IgD-negative memory B cell (primary cell): ENCODE measurements around the gene IKZF3. TPM values are rescaled to one million over a fixed set of nuclear protein-coding genes. Genes with fewer than 3 reads are reported as not detected.
A peak's percentile ranks its signal among the peaks of the same experiment; 100 is the strongest.
"Not testable (repeated sequence)": the region's sequence is repeated elsewhere in the genome, so short reads cannot be mapped to it uniquely, and the experiment has no call there.

Experiments
- H3K27ac Mint-ChIP-seq, 3 donors: one replicate each; pipeline ENCODE4 v1.8.0; 2020 to 2022; ENCODE audit warnings: mild to moderate bottlenecking in 3 of 3, mixed read lengths in 3 of 3, moderate library complexity in 1 of 3
- H3K27me3 Mint-ChIP-seq: one replicate; pipeline ENCODE4 v1.8.0; 2021; ENCODE audit warnings: mixed read lengths
- H3K36me3 Mint-ChIP-seq: one replicate; pipeline ENCODE4 v1.8.0; 2020; ENCODE audit warnings: mild to moderate bottlenecking, mixed read lengths
- H3K4me1 Mint-ChIP-seq, 3 donors: one replicate each; pipeline ENCODE4 v1.8.0; 2020 to 2022; ENCODE audit warnings: mixed read lengths in 3 of 3, mild to moderate bottlenecking in 1 of 3
- H3K4me3 Mint-ChIP-seq, 4 donors: one replicate each; pipeline ENCODE4 v1.8.0; 2020 to 2022; ENCODE audit warnings: mild to moderate bottlenecking in 4 of 4, mixed read lengths in 4 of 4, moderate library complexity in 3 of 4
- H3K9me3 Mint-ChIP-seq, 3 donors: one replicate each; pipeline ENCODE4 v1.8.0; 2020 to 2021; ENCODE audit warnings: mixed read lengths in 3 of 3, mild to moderate bottlenecking in 1 of 3
- polyA plus RNA-seq: library from polyadenylated mRNA; unstranded; fragments of 300-500 nt; fragmentation: Illumina TruSeq; gene quantifications from one replicate; pipeline ENCODE4 v1.2.3, GENCODE V29; 2021

The IKZF3 gene
- polyA plus RNA-seq, 1 donor from 2014 or later, result 103 TPM

DNA sequence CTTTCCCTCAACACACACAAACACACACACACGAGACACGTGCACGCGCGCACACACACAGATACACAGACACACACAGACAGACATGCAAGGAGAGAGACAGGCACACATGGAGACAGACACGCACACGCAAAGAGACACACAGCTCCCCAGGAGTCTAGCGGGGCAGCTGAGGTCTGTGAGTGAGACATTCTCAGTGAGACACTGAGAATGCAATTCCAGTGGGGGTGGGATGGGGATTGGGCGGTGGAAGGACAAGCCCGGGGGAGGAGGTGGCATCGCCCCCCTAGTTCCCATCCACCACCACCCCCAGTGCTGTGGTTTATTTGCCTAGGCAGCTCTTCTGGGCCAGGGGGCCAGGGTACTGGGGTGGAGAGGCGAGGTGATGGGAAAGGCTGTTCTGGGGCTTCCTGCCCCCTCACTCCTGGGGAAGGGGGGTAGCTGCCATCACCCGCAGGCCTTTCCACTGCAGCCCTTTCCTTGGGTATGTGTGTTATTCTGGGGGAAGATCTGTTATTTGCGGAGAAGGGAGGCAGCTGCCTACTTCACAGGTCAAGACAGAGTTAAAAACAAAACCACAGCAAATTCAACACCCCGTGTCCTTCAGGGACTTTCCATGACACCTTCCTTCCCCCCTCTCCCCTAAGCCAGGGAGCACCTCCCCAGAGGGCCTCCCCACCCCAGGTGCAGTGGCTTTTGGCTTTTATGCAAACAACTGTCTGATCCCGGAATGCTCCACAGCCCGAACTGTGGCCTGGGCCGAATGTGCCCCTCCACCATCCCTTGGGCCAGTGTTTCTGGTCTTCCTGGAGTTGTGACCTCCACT is 108.3 kb downstream of the IKZF3 start:
- Mint-ChIP-seq H3K9me3 (no peaks in the 10 kb centered on the region), H3K27me3 (peaks cover 2% of the 10 kb centered on the region), H3K4me3 (peak overlapping the region; percentile 86 to 94 (median 90)), H3K27ac (peak overlapping the region; percentile 98 to 100 (median 100)), H3K36me3 (peaks cover 8% of the 10 kb centered on the region), H3K4me1 (peaks cover 48 to 57% (median 52%) of the 10 kb centered on the region in 3 donors)

DNA sequence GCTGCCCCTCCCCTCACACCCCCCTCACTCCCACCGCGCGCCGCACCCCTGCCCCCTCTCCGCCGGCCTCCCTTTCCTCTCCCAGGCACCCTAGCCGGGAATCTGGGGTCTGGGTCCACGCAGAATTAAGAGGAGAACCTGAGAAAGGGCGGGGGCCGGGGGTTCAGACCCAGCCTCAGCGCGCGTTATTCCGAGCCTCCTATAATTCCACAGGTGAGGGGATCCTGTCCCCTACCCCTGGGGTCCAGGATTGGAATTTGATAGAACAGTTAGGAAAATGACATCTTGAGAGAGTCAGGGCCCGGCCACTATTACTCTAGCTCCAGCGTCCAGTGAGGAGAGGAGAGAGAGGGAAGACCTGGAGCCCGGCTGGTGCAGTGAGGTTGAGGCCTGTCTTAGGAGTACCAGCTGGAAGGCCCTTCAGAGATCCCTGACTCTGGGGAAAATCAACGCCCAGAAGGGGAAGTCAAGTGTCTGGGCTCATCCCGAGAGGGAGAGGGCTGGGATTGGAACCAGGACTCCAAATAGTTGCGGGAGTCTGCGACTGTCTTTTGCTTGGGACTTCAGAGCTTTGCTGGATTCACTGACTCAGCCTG is 109.1 kb downstream of the IKZF3 start:
- Mint-ChIP-seq H3K27me3 (peaks cover 2% of the 10 kb centered on the region), H3K4me3 (peak overlapping the region; percentile 86 to 94 (median 90)), H3K27ac (peak overlapping the region; percentile 98 to 100 (median 100)), H3K9me3 (no peaks in the 10 kb centered on the region), H3K36me3 (peaks cover 8% of the 10 kb centered on the region), H3K4me1 (peaks cover 48 to 57% (median 51%) of the 10 kb centered on the region in 3 donors)

DNA sequence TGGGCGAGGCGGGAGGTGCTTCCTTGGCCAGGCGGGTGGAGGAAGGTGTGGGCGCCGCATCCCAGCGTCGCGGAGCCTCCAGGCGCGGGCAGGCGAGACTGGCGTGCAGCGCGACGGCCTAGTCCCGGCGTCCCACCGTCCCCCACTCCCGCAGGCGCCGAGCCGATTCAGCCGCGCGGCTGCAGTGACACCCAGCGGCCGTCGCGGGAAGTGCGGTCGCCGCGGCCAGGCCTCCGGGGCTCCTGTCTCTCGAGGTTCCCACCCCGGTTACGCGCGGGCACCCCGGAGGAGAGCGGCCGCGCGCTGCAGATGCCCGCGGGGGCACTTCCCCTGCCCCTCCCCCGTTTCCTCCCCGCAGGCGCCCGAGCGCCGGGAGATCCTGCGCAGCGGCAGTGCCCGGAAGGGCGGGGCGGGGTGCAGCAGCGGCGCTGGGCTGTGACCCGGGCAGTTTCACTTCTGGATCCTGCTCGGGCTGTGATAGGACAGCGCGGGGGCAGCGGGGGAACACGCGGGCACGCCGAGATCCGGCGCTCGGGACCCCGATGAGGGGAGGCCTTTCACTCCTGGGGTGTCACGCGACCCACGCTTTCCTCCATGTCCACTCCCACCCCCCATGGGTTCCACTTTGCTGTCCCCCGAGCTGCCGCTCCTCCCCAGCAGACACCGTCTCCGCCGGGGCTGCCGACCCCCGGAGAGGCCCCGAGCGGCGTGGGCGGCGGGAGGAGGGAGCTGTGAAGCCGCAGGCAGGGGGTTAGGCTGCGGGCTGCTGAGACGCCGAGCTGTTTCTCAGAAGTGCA is 109.8 kb downstream of the IKZF3 start:
- Mint-ChIP-seq H3K36me3 (peaks cover 8% of the 10 kb centered on the region), H3K27ac (peak overlapping the region; percentile 98 to 100 (median 100)), H3K9me3 (no peaks in the 10 kb centered on the region), H3K4me1 (peaks cover 43 to 52% (median 45%) of the 10 kb centered on the region in 3 donors), H3K27me3 (peaks cover 2% of the 10 kb centered on the region), H3K4me3 (peak overlapping the region; percentile 86 to 94 (median 90))

DNA sequence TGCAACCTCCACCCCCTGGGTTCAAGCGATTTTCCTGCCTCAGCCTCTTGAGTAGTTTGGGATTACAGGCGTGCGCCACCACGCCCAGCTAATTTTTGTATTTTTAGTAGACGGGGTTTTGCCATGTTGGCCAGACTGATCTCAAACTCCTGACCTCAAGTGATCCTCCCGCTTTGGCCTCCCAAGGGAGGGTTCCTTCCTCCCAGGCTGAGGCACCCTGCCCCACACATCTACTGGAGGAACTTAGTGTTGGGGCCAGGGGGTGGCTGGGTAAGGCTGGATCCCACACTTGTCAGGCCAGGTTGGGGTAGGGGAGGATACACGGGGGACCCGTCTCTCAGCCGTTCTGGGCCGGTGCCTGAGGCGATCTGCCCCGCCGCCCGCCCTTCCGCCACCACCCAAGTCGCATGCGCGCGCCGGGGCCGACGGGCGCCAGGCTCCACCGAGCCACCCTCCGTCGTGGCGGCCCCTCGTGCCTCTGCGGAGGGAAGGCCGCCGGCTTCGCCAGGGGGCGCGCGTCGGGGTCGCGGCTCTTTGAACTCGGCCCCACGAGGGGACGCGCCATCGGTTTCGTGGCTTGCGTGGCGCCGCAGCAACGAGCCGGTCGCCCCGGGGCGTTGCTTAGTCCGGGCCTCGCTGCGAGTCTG is 110.5 kb downstream of the IKZF3 start:
- Mint-ChIP-seq H3K4me3 (peak overlapping the region; percentile 76 to 94 (median 89)), H3K27me3 (peaks cover 2% of the 10 kb centered on the region), H3K9me3 (no peaks in the 10 kb centered on the region), H3K4me1 (peaks cover 38 to 45% (median 41%) of the 10 kb centered on the region in 3 donors), H3K27ac (peak overlapping the region; percentile 96 to 100 (median 98)), H3K36me3 (peaks cover 2% of the 10 kb centered on the region)

DNA sequence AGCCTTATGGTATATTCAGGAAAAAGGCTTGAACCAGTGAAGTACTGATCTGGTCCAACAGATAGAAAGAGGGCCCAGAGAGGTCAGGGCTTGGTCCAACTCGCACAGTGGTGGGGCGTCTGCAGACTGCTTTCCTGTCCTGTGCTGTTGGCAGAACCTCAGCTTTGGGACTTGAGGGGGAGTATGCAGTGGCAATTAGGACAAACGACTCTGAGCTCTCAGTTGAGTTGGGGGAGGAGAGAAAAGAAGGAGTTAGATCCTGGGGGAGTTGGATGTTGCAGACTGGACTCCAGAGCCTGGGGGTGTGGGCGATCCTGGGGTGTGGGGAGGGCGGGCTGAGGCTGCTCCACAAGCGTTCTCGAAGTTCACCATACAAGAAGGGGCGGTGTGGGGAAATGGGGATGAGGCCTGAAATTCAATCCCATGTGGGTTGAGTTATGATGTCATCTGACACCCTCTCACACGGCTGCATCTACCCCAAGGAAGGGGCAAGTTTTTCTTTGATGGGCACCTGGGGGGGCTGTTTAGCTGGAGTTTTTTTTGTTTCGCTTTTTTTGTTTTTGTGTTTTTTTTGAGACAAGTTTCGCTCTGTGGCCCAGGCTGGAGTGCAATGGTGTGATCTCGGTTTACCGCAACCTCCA is 111.8 kb downstream of the IKZF3 start:
- Mint-ChIP-seq H3K27me3 (no peaks in the 10 kb centered on the region), H3K4me3 (peak overlapping the region in 2 of 4 donors; percentile 9 to 83), H3K9me3 (no peaks in the 10 kb centered on the region), H3K27ac (peak overlapping the region in 2 of 3 donors; percentile 31 to 98), H3K4me1 (peaks cover 26 to 32% (median 29%) of the 10 kb centered on the region in 3 donors), H3K36me3 (peaks cover 2% of the 10 kb centered on the region)

DNA sequence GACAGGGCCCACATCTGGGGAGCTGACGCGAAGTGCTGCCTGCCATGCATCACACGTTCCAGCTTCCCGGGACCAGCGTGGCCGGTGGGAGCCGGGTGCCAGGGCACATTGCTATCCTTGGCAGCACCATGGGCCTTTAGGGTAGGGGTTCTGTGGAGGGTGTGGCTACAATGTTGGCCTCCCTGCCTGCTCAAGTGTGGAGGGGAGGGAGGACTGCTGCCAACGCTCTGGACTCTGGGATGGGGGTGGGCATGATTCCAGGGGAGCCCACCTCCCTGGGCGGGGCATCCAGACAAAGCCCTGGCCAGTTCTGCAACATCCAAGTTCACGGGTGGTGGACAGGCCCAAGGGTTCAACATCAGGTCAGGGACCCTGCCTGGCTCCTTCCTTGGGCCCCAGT is 112.5 kb downstream of the IKZF3 start:
- Mint-ChIP-seq H3K27ac (peak overlapping the region in 1 of 3 donors; percentile 98), H3K4me3 (peak overlapping the region in 1 of 4 donors; percentile 83), H3K4me1 (peaks cover 20 to 25% (median 21%) of the 10 kb centered on the region in 3 donors), H3K27me3 (no peaks in the 10 kb centered on the region), H3K36me3 (peaks cover 2% of the 10 kb centered on the region), H3K9me3 (no peaks in the 10 kb centered on the region)

DNA sequence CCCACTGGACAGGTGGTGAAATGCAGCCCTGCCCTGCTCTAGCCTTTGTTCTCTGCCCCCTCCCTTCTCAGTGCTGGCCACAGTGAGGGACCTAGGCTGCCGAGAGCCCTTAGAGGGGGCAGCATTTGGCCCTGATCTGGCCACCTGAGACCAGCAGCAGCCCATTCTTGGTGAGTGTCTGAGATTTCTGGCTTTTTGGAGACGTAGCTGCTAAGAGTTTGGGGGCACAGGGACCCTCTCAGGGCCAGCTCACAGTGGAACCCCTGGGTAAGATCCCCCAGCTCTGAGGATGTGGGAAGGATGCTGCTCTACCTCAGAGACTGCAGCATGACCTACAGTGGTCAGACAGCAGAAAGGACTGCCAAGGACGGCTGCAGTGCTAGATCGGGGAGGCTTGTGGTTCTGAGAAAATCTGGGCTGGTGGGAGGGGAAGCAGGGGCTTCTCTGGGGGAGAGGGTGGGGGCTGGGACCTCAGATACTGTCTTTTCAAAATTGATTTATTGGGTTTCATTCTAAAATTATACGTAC is 113.0 kb downstream of the IKZF3 start:
- no peaks in the 10 kb centered on the region for H3K9me3 Mint-ChIP-seq
- H3K36me3 Mint-ChIP-seq, result peaks cover under 1% of the 10 kb centered on the region
- H3K4me3 Mint-ChIP-seq, result peak overlapping the region in 1 of 4 donors; percentile 83
- peak overlapping the region in 1 of 3 donors; percentile 98 for H3K27ac Mint-ChIP-seq
- no peaks in the 10 kb centered on the region for H3K27me3 Mint-ChIP-seq
- H3K4me1 Mint-ChIP-seq, result peaks cover 14 to 20% (median 17%) of the 10 kb centered on the region in 3 donors

DNA sequence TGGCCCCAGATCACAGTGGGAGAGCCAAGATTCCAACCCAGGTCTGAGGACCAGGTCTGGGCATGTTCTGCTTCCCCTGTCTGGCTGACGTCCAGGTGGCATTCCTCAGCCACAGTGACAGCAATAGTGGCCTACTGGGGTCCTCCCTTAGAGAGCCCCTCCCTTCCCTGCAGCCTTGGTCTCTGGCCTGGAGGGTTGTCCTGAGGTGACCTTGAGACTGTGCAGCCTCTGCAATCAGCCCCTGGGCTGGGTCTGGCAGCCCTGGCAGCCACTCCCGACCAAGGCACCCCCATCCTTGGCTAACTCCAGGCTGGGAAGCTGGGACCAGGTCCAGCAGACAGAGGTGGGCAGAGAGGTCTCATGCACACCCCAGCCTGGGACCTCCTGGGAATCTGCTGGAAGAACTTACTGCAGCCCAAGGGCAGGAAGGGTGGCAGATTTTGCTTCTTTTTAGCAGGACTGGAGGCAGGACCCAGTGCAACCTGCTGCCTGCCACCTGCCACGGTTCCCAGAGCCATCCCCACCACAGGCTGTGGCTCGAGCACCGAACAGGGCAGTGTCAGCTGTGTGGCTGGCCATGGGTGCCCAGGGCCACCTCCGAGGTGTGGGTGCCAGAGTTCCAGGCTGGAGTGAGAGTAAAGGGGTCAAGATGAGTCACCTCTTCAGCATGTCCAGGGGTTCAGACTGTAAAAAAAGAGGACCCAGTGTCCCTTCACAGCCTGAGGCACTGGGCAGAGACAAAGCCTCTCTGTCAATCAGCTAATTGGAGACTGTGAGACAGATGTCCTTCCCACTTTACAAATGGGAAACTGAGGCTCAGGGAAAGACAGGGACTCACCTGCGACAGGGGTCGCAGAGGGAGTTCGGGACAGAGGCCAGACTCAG is 113.7 kb downstream of the IKZF3 start:
- no peaks in the 10 kb centered on the region for H3K9me3 Mint-ChIP-seq
- no peaks in the 10 kb centered on the region for H3K36me3 Mint-ChIP-seq
- H3K27me3 Mint-ChIP-seq, result no peaks in the 10 kb centered on the region
- H3K4me3 Mint-ChIP-seq, result no peak overlapping the region
- no peak overlapping the region for H3K27ac Mint-ChIP-seq
- H3K4me1 Mint-ChIP-seq, result peaks cover 9 to 14% (median 12%) of the 10 kb centered on the region in 3 donors

DNA sequence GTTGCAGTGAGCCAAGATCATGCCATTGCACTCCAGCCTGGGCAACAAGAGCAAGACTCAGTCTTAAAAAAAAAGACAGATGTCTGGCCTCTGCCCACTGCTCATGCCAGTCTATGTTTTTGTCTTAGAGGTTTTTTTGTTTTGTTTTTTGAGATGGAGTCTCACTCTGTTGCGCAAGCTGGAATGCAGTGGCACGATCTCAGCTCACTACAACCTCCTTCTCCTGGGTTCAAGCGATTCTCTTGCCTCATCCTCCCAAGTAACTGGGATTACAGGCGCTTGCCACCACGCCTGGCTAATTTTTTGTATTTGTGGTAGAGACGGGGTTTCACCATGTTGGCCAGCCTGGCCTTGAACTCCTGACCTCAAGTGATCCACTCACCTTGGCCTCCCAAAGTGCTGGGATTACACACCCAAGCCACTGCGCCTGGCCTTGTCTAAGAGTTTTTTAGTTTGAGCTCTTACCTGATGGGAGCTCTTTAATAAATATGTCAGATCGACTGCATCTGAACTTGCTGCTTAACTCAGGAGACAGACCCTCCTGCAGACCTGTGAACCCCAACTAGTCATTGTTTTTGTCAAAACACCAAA is 115.6 kb downstream of the IKZF3 start:
- H3K36me3 Mint-ChIP-seq, H3K9me3 Mint-ChIP-seq, H3K27me3 Mint-ChIP-seq: not testable (repeated sequence)
- peak overlapping the region in 1 of 4 donors; percentile 61 for H3K4me3 Mint-ChIP-seq
- peaks cover 9 to 12% (median 10%) of the 10 kb centered on the region in 3 donors for H3K4me1 Mint-ChIP-seq
- peak overlapping the region in 1 of 3 donors; percentile 51 for H3K27ac Mint-ChIP-seq

DNA sequence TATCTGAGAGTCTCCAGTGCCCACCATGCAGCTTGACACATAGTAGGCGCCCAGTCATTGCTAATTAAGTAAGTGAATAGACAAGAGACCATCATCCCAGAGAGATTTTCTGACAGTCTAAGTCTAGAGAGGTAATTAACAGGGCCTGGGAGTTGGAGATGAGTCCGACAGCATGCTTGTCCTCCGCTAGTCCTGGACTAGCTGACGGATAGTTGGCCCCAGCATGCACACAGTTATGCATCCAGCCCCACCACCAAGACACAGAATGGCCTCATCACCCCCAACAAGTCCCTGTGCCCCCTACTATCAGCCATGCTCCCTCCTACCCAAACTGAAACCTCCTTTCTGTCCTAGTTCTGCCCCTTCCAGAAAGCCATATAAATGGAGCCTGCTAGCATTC is 116.4 kb downstream of the IKZF3 start:
- Mint-ChIP-seq H3K27me3 (no peaks in the 10 kb centered on the region), H3K4me1 (peaks cover 3 to 12% (median 3%) of the 10 kb centered on the region in 3 donors), H3K4me3 (no peak overlapping the region), H3K36me3 (no peaks in the 10 kb centered on the region), H3K9me3 (no peaks in the 10 kb centered on the region), H3K27ac (peak overlapping the region in 1 of 3 donors; percentile 10)

DNA sequence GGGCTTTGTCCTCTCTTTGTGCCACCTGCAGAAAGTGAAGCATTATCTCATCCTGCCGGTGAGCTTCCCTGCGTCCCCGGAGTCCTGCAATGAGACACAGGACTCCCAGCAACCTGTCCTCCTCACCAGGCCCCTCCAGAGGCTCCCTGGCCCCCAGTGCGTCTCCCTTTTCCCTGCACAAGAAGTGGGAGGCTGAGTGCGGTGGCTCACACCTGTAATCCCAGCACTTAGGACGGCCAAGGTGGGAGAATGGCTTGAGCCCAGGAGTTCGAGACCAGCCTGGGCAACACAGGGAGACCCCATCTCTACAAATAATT is 118.0 kb downstream of the IKZF3 start:
- Mint-ChIP-seq H3K27ac (no peak overlapping the region), H3K36me3 (no peaks in the 10 kb centered on the region), H3K4me1 (peaks cover 0 to 6% (median 0%) of the 10 kb centered on the region in 3 donors), H3K9me3 (no peaks in the 10 kb centered on the region), H3K4me3 (no peak overlapping the region), H3K27me3 (no peaks in the 10 kb centered on the region)

DNA sequence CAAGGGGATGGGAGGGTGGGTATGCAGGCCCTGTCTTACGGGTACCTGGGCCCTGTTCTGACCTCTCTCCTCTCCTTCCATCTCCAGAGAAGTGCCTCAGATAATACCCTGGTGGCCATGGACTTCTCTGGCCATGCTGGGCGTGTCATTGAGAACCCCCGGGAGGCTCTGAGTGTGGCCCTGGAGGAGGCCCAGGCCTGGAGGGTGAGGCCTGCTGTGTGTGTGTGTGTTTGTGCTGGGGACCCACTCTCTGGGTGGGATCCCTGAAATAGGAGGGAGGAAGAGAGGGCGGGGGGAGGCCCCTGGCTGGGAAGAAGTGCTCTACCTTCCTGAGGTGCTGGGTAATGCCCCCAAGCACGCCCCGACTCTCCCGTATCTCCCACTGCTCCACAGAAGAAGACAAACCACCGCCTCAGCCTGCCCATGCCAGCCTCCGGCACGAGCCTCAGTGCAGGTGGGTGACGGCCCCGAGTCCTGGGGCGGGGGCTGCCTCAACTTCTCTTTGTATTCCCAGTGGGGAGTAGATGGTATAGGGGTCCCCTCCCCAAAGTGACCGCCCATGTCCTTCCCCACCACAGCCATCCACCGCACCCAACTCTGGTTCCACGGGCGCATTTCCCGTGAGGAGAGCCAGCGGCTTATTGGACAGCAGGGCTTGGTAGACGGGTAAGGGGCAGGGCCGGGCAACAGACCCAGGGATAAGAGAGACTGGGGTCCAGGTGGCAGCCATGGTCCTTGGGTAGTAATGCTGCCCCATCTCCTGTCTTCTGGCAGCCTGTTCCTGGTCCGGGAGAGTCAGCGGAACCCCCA is 118.6 kb downstream of the IKZF3 start:
- Mint-ChIP-seq H3K36me3 (no peaks in the 10 kb centered on the region), H3K4me1 (peaks cover 0 to 6% (median 3%) of the 10 kb centered on the region in 3 donors), H3K4me3 (no peak overlapping the region), H3K27ac (no peak overlapping the region), H3K9me3 (no peaks in the 10 kb centered on the region), H3K27me3 (no peaks in the 10 kb centered on the region)
